SK-N-SH (cell line): Measurements from ENCODE around the gene KRT37. TPM values are rescaled to one million over a fixed set of nuclear protein-coding genes. Genes with fewer than 3 reads are reported as not detected.

Experiments used
- CTCF ChIA-PET: fragments of 300-600, 350-600 bp; formaldehyde crosslinking; extraction: SDS; loops from one replicate; lab custom pipeline; 2021; lab: Yijun Ruan, JAX
- POLR2A ChIA-PET: fragments of 350-600 bp; sonication (Branson Sonifier 250); formaldehyde crosslinking; extraction: SDS; loops from one replicate; lab custom pipeline; 2020; ENCODE audit warnings: antibody characterized with exemption, inconsistent platforms; lab: Yijun Ruan, JAX
- DNase-seq: peaks from one replicate; pipeline ENCODE4 v3.0.0; 2012
- H2AFZ ChIP-seq: fragments of 200-600 bp; sonication (generic); 2 replicates; pipeline ENCODE4 v1.8.1; 2016; ENCODE audit warnings: antibody characterized with exemption, mild to moderate bottlenecking, low read depth
- H3F3A ChIP-seq: fragments of 200-600 bp; sonication (generic); replicated peaks from 2 replicates; pipeline ENCODE3; 2016; ENCODE audit warnings: antibody characterized with exemption, mild to moderate bottlenecking; ENCODE audit not compliant: insufficient read depth
- H3K27ac ChIP-seq, 2 experiments: fragments of 200-500 bp in 1 of 2; fragments of 200-600 bp in 1 of 2; sonication (Bioruptor generic) in 1 of 2; sonication (generic), shearing (Covaris generic) in 1 of 2; 2 replicates each; pipeline versions ENCODE4 v1.5.1 to v1.6.1; 2014 to 2016; ENCODE audit warnings: low read depth in 2 of 2, inconsistent platforms in 1 of 2, low read length in 1 of 2, mild to moderate bottlenecking in 1 of 2, mixed read lengths in 1 of 2
- H3K27me3 ChIP-seq: fragments of 200-600 bp; sonication (generic), shearing (Covaris generic); 2 replicates; pipeline ENCODE4 v1.6.1; 2016; ENCODE audit warnings: mixed run types; ENCODE audit not compliant: insufficient read depth
- H3K36me3 ChIP-seq, 2 experiments: fragments of 200-500 bp in 1 of 2; fragments of 200-600 bp in 1 of 2; sonication (Bioruptor generic) in 1 of 2; sonication (generic) in 1 of 2; replicated peaks in 1 of 2; 2 replicates each; pipeline versions ENCODE3 to v1.5.1; 2014 to 2016; ENCODE audit warnings: low read length in 1 of 2, mild to moderate bottlenecking in 1 of 2; ENCODE audit not compliant: insufficient read depth in 2 of 2, control insufficient read depth in 1 of 2
- H3K4me1 ChIP-seq, 2 experiments: fragments of 200-500 bp in 1 of 2; fragments of 200-600 bp in 1 of 2; sonication (Bioruptor generic) in 1 of 2; sonication (generic), shearing (Covaris generic) in 1 of 2; 2 replicates each; pipeline versions ENCODE4 v1.5.1 to v1.6.1; 2014 to 2016; ENCODE audit warnings: low read depth in 1 of 2, low read length in 1 of 2, mixed run types in 1 of 2; ENCODE audit not compliant: insufficient read depth in 2 of 2, control insufficient read depth in 1 of 2
- H3K4me2 ChIP-seq: fragments of 200-600 bp; sonication (generic), shearing (Covaris generic); 2 replicates; pipeline ENCODE4 v1.6.1; 2017; ENCODE audit warnings: mixed run types
- H3K4me3 ChIP-seq, 2 experiments: fragments of 200-500 bp in 1 of 2; fragments of 200-600 bp in 1 of 2; sonication (Bioruptor generic) in 1 of 2; sonication (generic), shearing (Covaris generic) in 1 of 2; 2 replicates each; pipeline versions ENCODE4 v1.5.1 to v1.8.1; 2014 to 2016; ENCODE audit warnings: low read depth in 2 of 2, inconsistent platforms in 1 of 2, low read length in 1 of 2, mild to moderate bottlenecking in 1 of 2, mixed read lengths in 1 of 2, moderate library complexity in 1 of 2
- H3K79me2 ChIP-seq: fragments of 200-600 bp; sonication (generic); 2 replicates; pipeline ENCODE4 v1.8.1; 2017; ENCODE audit warnings: mild to moderate bottlenecking; ENCODE audit not compliant: insufficient read depth
- H3K9ac ChIP-seq: fragments of 200-600 bp; sonication (generic); 2 replicates; pipeline ENCODE4 v1.6.1; 2017; ENCODE audit warnings: mixed run types
- H3K9me2 ChIP-seq: fragments of 200-600 bp; sonication (generic); 2 replicates; pipeline ENCODE4 v1.6.1; 2017; ENCODE audit warnings: mixed run types
- H3K9me3 ChIP-seq: fragments of 200-600 bp; sonication (generic); 2 replicates; pipeline ENCODE4 v1.6.1; 2017; ENCODE audit warnings: mixed run types, mild to moderate bottlenecking, moderate library complexity
- H4K20me1 ChIP-seq: fragments of 200-600 bp; sonication (generic); 2 replicates; pipeline ENCODE4 v1.6.1; 2017; ENCODE audit warnings: mild to moderate bottlenecking, mixed run types; ENCODE audit not compliant: insufficient read depth
- CHD2 ChIP-seq: fragments of 150-350 bp; IDR thresholded peaks from 2 replicates; pipeline ENCODE4 v1.6.1; 2018; ENCODE audit warnings: low read length; ENCODE audit not compliant: partially characterized antibody
- ELF1 ChIP-seq: IDR thresholded peaks from 2 replicates; pipeline ENCODE4 v1.4.0; 2012
- EZH2phosphoT487 ChIP-seq: fragments of 200-600 bp; sonication (generic); IDR thresholded peaks from 2 replicates; pipeline ENCODE4 v1.6.1; 2017; ENCODE audit warnings: low read depth, mixed run types, mild to moderate bottlenecking, antibody characterized with exemption, moderate library complexity, borderline replicate concordance
- FOXM1 ChIP-seq: IDR thresholded peaks from 2 replicates; pipeline ENCODE4 v1.4.0; 2012; ENCODE audit warnings: low read depth, mild to moderate bottlenecking
- GABPA ChIP-seq: IDR thresholded peaks from 2 replicates; pipeline ENCODE4 v1.4.0; 2012; ENCODE audit warnings: low read depth, mild to moderate bottlenecking
- MAX ChIP-seq: IDR thresholded peaks from 2 replicates; pipeline ENCODE4 v1.4.0; 2012; ENCODE audit warnings: low read depth
- MEF2A ChIP-seq: IDR thresholded peaks from 2 replicates; pipeline ENCODE4 v1.4.0; 2012; ENCODE audit warnings: low read depth, borderline replicate concordance
- TAF1 ChIP-seq: IDR thresholded peaks from 2 replicates; pipeline ENCODE4 v1.6.1; 2012; ENCODE audit warnings: low read depth, mild to moderate bottlenecking, low read length, moderate library complexity, borderline replicate concordance
- TCF12 ChIP-seq: IDR thresholded peaks from 2 replicates; pipeline ENCODE4 v1.4.0; 2012
- WGBS: methylation state at CpG from one replicate; pipeline ENCODE4 v1.1.6; 2017; ENCODE audit warnings: low lambda C conversion rate; 5-methylcytosine and 5-hydroxymethylcytosine counted together
- polyA plus RNA-seq, 3 experiments: library from polyadenylated mRNA; depleted of rRNA; stranded (reverse); fragments of >200 nt; gene quantifications; 2 replicates each; pipeline ENCODE4 v1.2.3, GENCODE V29; 2012
- TF ChIP-seq, protein P1 (sequence below): fragments of 150-350 bp; IDR thresholded peaks from 2 replicates; pipeline ENCODE4 v1.6.1; 2016; ENCODE audit warnings: mild to moderate bottlenecking, low read depth, low read length
- TF ChIP-seq, protein P2 (sequence below): IDR thresholded peaks from 2 replicates; pipeline ENCODE4 v1.4.0; 2012; ENCODE audit warnings: low read depth, borderline replicate concordance
- TF ChIP-seq, protein P3 (sequence below): IDR thresholded peaks from 2 replicates; pipeline ENCODE4 v1.4.0; 2012; ENCODE audit warnings: low read depth, borderline replicate concordance

Gene KRT37
- polyA plus RNA-seq, 1 of the 3 experiments (the other 2 are of a cell fraction), result not detected

GRCh38 chr17:41467561-41467960 is 43.2 kb upstream of the KRT37 start:
- POLR2A ChIA-PET, result no interaction called here
- WGBS, result 20% methylated on average over 4 of the region's 4 CpGs
- H3K9ac ChIP-seq, result no peak overlapping the region
- no peaks in the 10 kb centered on the region for H3K9me2 ChIP-seq
- no peaks in the 10 kb centered on the region for H3F3A ChIP-seq
- peaks cover 11% of the 10 kb centered on the region in 2 experiments; a peak in 2 of 4 replicates for H3K4me1 ChIP-seq
- H3K9me3 ChIP-seq, result no peaks in the 10 kb centered on the region; the same call in 1 of the 2 replicates
- H2AFZ ChIP-seq, result no peak overlapping the region
- no peaks in the 10 kb centered on the region for H4K20me1 ChIP-seq
- no peaks in the 10 kb centered on the region for H3K36me3 ChIP-seq
- no peak overlapping the region for H3K4me2 ChIP-seq
- H3K79me2 ChIP-seq, result no peaks in the 10 kb centered on the region
- TF ChIP-seq, protein P1, sequence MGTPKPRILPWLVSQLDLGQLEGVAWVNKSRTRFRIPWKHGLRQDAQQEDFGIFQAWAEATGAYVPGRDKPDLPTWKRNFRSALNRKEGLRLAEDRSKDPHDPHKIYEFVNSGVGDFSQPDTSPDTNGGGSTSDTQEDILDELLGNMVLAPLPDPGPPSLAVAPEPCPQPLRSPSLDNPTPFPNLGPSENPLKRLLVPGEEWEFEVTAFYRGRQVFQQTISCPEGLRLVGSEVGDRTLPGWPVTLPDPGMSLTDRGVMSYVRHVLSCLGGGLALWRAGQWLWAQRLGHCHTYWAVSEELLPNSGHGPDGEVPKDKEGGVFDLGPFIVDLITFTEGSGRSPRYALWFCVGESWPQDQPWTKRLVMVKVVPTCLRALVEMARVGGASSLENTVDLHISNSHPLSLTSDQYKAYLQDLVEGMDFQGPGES, result no peak
- TF ChIP-seq MEF2A, result no peak
- TF ChIP-seq, protein P2, sequence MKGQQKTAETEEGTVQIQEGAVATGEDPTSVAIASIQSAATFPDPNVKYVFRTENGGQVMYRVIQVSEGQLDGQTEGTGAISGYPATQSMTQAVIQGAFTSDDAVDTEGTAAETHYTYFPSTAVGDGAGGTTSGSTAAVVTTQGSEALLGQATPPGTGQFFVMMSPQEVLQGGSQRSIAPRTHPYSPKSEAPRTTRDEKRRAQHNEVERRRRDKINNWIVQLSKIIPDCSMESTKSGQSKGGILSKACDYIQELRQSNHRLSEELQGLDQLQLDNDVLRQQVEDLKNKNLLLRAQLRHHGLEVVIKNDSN, result no peak
- TF ChIP-seq MAX, result no peak
- TF ChIP-seq TCF12, result no peak
- no peak for TF ChIP-seq GABPA
- TF ChIP-seq TAF1, result no peak
- TF ChIP-seq, protein P3, sequence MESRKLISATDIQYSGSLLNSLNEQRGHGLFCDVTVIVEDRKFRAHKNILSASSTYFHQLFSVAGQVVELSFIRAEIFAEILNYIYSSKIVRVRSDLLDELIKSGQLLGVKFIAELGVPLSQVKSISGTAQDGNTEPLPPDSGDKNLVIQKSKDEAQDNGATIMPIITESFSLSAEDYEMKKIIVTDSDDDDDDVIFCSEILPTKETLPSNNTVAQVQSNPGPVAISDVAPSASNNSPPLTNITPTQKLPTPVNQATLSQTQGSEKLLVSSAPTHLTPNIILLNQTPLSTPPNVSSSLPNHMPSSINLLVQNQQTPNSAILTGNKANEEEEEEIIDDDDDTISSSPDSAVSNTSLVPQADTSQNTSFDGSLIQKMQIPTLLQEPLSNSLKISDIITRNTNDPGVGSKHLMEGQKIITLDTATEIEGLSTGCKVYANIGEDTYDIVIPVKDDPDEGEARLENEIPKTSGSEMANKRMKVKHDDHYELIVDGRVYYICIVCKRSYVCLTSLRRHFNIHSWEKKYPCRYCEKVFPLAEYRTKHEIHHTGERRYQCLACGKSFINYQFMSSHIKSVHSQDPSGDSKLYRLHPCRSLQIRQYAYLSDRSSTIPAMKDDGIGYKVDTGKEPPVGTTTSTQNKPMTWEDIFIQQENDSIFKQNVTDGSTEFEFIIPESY, result no peak
- TF ChIP-seq FOXM1, result no peak
- TF ChIP-seq EZH2phosphoT487, result no peak
- no peaks in the 10 kb centered on the region for H3K27me3 ChIP-seq
- DNase-seq, result no peak
- CTCF ChIA-PET, result interaction anchor here (0.9 to 1.5 kb wide), 3 partner anchors 11 to 196 kb away, joined by 3 read pairs; no protein-coding TSS in a partner anchor
- H3K27ac ChIP-seq, result no peak overlapping the region
- H3K4me3 ChIP-seq, result no peak overlapping the region

- Histone ChIP-seq H3K79me2 (no peaks in the 10 kb centered on the region), H4K20me1 (no peaks in the 10 kb centered on the region), H3F3A (no peaks in the 10 kb centered on the region), H2AFZ (no peak within 1 kb of the TSS), H3K4me1 (peaks cover 11% of the 10 kb centered on the region in 2 experiments; a peak in 2 of 4 replicates)
- POLR2A ChIA-PET, result no interaction called here
- no peak for TF ChIP-seq ELF1
- no peak for TF ChIP-seq CHD2
- TF ChIP-seq, all 33 proteins: peak for 0
- H3K9ac ChIP-seq, result no peak within 1 kb of the TSS
- no peak within 1 kb of the TSS for H3K4me2 ChIP-seq
- 100% methylated on average over 1 of the region's 14 CpGs for WGBS
- DNase-seq, result no peak
- H3K4me3 ChIP-seq, result no peak within 1 kb of the TSS
- no peaks in the 10 kb centered on the region for H3K9me2 ChIP-seq
- H3K9me3 ChIP-seq, result no peaks in the 10 kb centered on the region; the same call in 1 of the 2 replicates
- no peaks in the 10 kb centered on the region for H3K27me3 ChIP-seq
- no peaks in the 10 kb centered on the region for H3K36me3 ChIP-seq
- H3K27ac ChIP-seq, result no peak within 1 kb of the TSS
- CTCF ChIA-PET, result interaction anchor here (0.9 to 1.5 kb wide), 3 partner anchors 11 to 196 kb away, joined by 3 read pairs; no protein-coding TSS in a partner anchor
These were observed 42.6 kb upstream of the KRT37 start, which contains the start of gene KRT32 for GRCh38 chr17:41466988-41467387. Gene KRT32 (minus strand): TSS chr17:41467386. CDS start chr17:41467325, 61 bp downstream.
